Neutrophil (primary cell): Measurements from ENCODE around the gene SLC25A21.

Source experiments
- H3K27ac ChIP-seq: fragments of 200-600 bp; sonication (generic); 2 replicates; pipeline ENCODE4 v1.5.1; 2016; ENCODE audit warnings: mild to moderate bottlenecking, moderate library complexity
- H3K27me3 ChIP-seq: fragments of 200-600 bp; sonication (generic); 2 replicates; pipeline ENCODE4 v1.6.0; 2016; ENCODE audit warnings: mild to moderate bottlenecking
- H3K36me3 ChIP-seq: fragments of 200-600 bp; sonication (generic); 2 replicates; pipeline ENCODE4 v1.5.1; 2017
- H3K4me1 ChIP-seq, 2 experiments: fragments of 200-600 bp in 1 of 2; sonication (generic) in 1 of 2; 1 replicate in 1 of 2; 2 replicates in 1 of 2; pipeline versions ENCODE4 v1.5.1 to v1.6.1; 2013 to 2016; ENCODE audit warnings: low read depth in 1 of 2, low read length in 1 of 2, mild to moderate bottlenecking in 1 of 2, moderate library complexity in 1 of 2; ENCODE audit not compliant: control insufficient read depth in 1 of 2, insufficient read depth in 1 of 2
- H3K4me3 ChIP-seq, 2 experiments: fragments of 200-600 bp in 1 of 2; sonication (generic) in 1 of 2; 1 replicate in 1 of 2; 2 replicates in 1 of 2; pipeline ENCODE4 v1.5.1; 2013 to 2016; ENCODE audit warnings: low read depth in 1 of 2, low read length in 1 of 2, mild to moderate bottlenecking in 1 of 2, moderate library complexity in 1 of 2
- H3K9me3 ChIP-seq: fragments of 200-600 bp; sonication (generic); 2 replicates; pipeline ENCODE4 v1.5.1; 2016
- CTCF ChIP-seq: fragments of 200-600 bp; sonication (generic); IDR thresholded peaks from 2 replicates; pipeline ENCODE4 v1.5.1; 2016; ENCODE audit warnings: antibody characterized with exemption

Gene SLC25A21

GRCh38 chr14:36952689-36953088 lies 219.7 kb downstream of the SLC25A21 start:
- Histone ChIP-seq H3K27ac (no peak overlapping the region), H3K4me1 (no peaks in the 10 kb centered on the region), H3K9me3 (no peaks in the 10 kb centered on the region), H3K36me3 (no peaks in the 10 kb centered on the region), H3K27me3 (no peaks in the 10 kb centered on the region), H3K4me3 (no peak overlapping the region)
- TF ChIP-seq CTCF = no peak

- H3K27ac ChIP-seq = no peak overlapping the region
- no peaks in the 10 kb centered on the region for H3K27me3 ChIP-seq
- no peak overlapping the region for H3K4me3 ChIP-seq
- no peaks in the 10 kb centered on the region for H3K36me3 ChIP-seq
- H3K4me1 ChIP-seq = no peaks in the 10 kb centered on the region
- TF ChIP-seq CTCF = no peak
- no peaks in the 10 kb centered on the region for H3K9me3 ChIP-seq
Observed at GRCh38 chr14:36951380-36951911, 221.0 kb downstream of the SLC25A21 start.

- Histone ChIP-seq H3K27me3 (no peaks in the 10 kb centered on the region), H3K4me3 (no peak overlapping the region), H3K36me3 (no peaks in the 10 kb centered on the region), H3K4me1 (no peaks in the 10 kb centered on the region), H3K27ac (no peak overlapping the region), H3K9me3 (no peaks in the 10 kb centered on the region)
- no peak for TF ChIP-seq CTCF
Observed at GRCh38 chr14:36950812-36951211, 221.6 kb downstream of the SLC25A21 start.

GRCh38 chr14:36949371-36949770 lies 223.0 kb downstream of the SLC25A21 start:
- Histone ChIP-seq H3K4me1 (no peaks in the 10 kb centered on the region), H3K4me3 (no peak overlapping the region), H3K36me3 (no peaks in the 10 kb centered on the region), H3K27me3 (no peaks in the 10 kb centered on the region), H3K27ac (no peak overlapping the region), H3K9me3 (no peaks in the 10 kb centered on the region)
- TF ChIP-seq CTCF = no peak

- TF ChIP-seq CTCF = no peak
- H3K36me3 ChIP-seq = no peaks in the 10 kb centered on the region
- H3K4me1 ChIP-seq = no peaks in the 10 kb centered on the region
- no peaks in the 10 kb centered on the region for H3K9me3 ChIP-seq
- H3K27me3 ChIP-seq = no peaks in the 10 kb centered on the region
- no peak overlapping the region for H3K27ac ChIP-seq
- H3K4me3 ChIP-seq = no peak overlapping the region
Observed at GRCh38 chr14:36948157-36948859, 224.1 kb downstream of the SLC25A21 start.
